HL-60/S4 treated with phorbol 12-myristate 13-acetate at 8.2 ng/mL for 4 days and 3 days (cell line): ENCODE results near the gene WFDC1.

Experiments
- in situ Hi-C: fragments of 300-500 bp; cut with MboI; formaldehyde crosslinking; loops from 2 replicates; pipeline ENCODE4 v1.15.0; 2022; ENCODE audit warnings: low sequenced_read_pairs

WFDC1 gene

DNA sequence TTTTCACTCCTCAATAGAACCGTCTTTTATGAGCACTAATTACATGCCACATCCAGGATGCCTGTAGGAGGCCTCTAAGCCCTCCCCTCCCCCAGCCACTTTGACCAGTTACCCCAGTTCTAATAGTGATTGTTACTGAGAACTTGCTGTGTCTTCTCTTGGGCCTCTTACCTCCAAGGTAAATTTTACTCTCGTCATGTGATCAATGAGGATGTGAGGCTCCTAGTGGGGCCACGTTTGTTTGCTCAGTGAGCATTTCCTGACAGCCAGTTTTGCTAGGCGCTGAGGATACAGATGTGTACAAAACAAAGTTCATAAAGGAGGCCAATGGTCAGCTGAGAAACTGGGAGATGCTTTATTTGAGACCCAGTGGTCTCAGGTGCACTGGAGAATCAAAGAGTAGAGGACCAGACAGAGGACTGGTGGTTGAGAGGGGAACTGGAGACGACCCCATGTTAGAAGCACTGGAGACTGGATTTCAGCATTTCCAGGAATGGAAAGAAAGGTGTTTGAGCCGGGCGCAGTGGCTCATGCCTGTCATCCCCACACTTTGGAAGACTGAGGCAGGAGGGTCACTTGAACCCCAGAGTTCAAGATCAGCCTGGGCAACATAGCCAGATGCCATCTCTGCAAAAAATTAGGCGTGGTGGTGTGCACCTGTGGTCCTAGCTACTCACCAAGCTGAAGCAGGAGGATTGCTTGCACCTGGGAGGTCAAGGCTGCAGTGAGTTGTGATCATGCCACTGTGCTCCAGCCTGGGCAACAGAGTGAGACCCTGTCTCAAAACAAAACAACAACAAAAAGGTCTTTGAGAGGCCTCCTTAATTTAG, 76.3 kb downstream of the WFDC1 start:
- in situ Hi-C loops = no loop called here

DNA sequence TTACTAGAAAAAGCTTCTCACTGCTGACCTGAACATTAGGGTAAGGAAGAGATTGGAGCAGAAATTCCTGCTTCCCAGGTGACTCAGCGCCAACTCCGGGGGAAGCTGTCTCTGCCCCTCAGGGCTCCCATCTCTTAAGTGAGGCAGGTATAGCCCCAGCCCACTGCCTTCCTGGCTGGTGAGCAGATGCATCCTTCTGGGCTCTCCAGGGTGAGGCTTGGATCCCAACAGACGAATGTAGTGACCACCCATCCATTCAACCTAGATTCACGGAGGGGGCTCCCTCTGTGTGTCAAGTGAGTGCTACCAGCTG, 76.8 kb downstream of the WFDC1 start:
- in situ Hi-C loops = no loop called here

DNA sequence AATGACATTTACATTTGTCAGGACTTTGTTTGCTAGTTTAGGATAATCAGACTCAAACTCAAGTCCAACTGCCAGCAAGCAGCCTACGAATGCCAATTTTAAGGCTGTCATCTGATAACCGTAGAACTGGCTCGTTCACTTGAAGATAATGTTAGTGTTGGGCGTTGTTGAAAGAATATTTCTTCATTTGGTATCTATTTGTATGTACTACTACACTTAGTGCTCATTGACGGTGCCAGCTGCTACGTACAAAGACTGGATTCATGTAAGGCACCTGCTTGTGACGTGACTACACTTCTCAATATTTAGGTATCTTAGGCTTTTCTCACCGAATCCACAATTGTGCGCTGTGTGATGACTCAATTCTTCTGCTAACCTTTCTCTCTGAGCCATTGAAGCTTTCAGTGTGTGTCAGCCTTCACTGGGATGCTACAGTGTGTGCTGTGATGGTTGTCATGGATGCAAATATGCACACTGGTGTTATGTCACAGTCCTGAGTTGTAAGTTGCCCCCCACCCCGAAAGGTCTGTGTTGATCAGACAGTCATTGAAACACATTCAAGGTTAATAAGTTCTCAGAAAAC, 79.3 kb downstream of the WFDC1 start:
- in situ Hi-C loops = no loop called here

DNA sequence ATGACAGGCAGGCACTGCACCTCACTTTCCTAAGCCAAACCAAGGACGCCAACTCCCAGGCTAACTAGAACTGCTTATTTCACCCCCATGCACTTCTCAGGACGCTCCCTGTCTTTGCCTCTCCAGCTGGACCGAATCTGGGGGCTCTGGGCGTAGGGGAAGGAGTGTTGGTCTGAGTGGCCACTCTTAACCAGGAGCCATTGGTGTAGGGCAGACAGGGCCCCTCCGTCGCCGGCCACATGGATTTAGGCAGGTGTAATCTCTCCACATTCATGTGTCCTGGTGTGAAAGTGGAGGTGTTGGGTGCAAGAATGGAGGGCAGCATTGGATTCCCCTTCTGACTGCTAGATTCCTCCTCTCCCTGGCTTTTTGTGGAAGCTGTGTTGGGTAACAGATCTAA, 83.4 kb downstream of the WFDC1 start:
- in situ Hi-C loops = no loop called here

DNA sequence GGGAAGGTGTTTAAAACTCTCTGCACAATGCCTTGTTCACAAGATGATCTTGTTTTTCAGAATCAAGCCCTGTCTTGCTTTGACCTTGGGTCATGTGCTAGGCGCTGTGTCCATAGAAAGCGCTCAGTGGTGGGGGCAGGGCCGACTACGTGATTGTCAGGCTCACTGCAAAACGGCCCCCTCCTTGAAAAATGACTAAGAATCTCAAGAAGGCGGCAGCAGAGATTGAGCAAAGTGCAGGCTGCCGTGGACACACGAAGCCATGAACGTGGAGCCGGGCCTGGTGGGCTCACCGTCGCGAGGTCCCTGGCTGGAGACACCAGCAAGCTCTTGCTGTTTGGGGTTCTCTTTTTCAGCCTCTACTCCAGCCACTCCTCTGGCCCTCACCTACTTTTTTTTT, 83.9 kb downstream of the WFDC1 start:
- in situ Hi-C loops = no loop called here

DNA sequence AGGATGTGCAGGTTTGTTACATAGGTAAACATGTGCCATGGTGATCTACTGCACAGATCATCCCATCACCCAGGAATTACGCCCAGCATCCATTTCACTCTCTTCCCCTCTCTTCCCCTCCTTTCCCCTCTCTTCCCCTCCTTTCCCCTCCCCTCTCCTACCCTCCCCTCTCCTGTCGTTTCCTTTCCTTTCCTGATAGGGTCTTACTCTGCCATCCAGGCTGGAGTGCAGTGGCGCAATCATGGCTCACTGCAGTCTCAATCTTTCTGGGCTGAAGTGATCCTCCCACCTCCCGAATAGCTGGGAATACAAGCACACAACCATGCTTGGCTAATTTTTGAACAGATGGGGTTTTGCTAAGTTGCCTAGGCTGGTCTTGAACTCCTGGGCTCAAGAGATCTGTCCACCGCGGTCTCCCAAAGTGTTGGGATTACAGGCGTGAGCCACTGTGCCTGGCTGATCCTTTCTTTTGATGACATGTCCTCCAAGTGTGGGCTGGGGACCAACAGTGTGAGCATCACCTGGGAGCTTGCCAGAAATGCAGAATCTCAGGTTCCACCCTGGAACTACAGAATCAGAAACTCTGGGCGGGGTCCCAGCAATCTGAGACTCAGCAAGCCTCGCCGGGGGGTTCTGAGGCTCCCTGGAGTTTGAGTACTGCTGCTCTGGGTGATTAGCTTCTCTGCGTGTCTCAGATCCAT, 84.5 kb downstream of the WFDC1 start:
- in situ Hi-C loops = no loop called here
